GM12878 (cell line): ENCODE data around the gene THAP4. TPM values are rescaled to one million over a fixed set of nuclear protein-coding genes. Genes with fewer than 3 reads are reported as not detected.

Source experiments
- ATAC-seq: fragments of 200-7000 bp; cut with Tn5 transposase; 3 replicates; pipeline ENCODE4 v1.9.1; 2020; ENCODE audit warnings: mild to moderate bottlenecking, moderate library complexity
- BruUV-seq: library from RNA; stranded (reverse); fragments of 400-500 nt; replicated peaks from 2 replicates; lab custom pipeline; 2021; lab: Mats Ljungman, UMichigan
- CTCF ChIA-PET: fragments of 300-600 bp; sonication (Branson Sonifier 250); formaldehyde crosslinking; extraction: SDS; loops from one replicate; lab custom pipeline; 2021; ENCODE audit warnings: inconsistent platforms; lab: Yijun Ruan, JAX
- POLR2A ChIA-PET: fragments of 350-600 bp; formaldehyde crosslinking; extraction: SDS; loops from one replicate; lab custom pipeline; 2021; ENCODE audit warnings: inconsistent platforms; lab: Charles Lee
- RAD21 ChIA-PET: fragments of 300-600 bp; sonication (Branson Sonifier 250); formaldehyde crosslinking; loops from one replicate; lab custom pipeline; 2023; ENCODE audit warnings: antibody characterized with exemption; ENCODE audit not compliant: unreplicated experiment; lab: Charles Lee
- SMC1A ChIA-PET: fragments of 300-600 bp; sonication (Branson Sonifier 250); formaldehyde crosslinking; loops from one replicate; lab custom pipeline; 2023; ENCODE audit not compliant: unreplicated experiment, uncharacterized antibody; lab: Charles Lee
- DNase-seq: peaks from one replicate; pipeline ENCODE4 v3.0.0-alpha.2; 2011; ENCODE audit warnings: low read depth, low spot score
- FAIRE-seq: peaks from 3 replicates; lab custom pipeline; 2011; peaks lifted over from hg19 to GRCh38; lab: Jason Lieb, UNC
- H2AFZ ChIP-seq: 2 replicates; pipeline ENCODE4 v1.6.0; 2011; ENCODE audit warnings: low read depth, low read length, control low read depth; ENCODE audit not compliant: control insufficient read depth
- H3K27ac ChIP-seq: 2 replicates; pipeline ENCODE4 v1.5.1; 2011; ENCODE audit warnings: control low read depth; ENCODE audit not compliant: control insufficient read depth, insufficient read depth
- H3K27me3 ChIP-seq, 2 experiments: replicated peaks in 1 of 2; 2 replicates each; pipeline versions ENCODE4 v1.6.0 to v1.6.1; 2011; ENCODE audit warnings: low read length in 1 of 2; ENCODE audit not compliant: control insufficient read depth in 2 of 2, insufficient read depth in 2 of 2
- H3K36me3 ChIP-seq, 2 experiments: 2 replicates each; pipeline ENCODE4 v1.5.1; 2011; ENCODE audit warnings: low read length in 1 of 2; ENCODE audit not compliant: control insufficient read depth in 2 of 2, insufficient read depth in 2 of 2
- H3K4me1 ChIP-seq: 2 replicates; pipeline ENCODE4 v1.6.1; 2011; ENCODE audit warnings: mild to moderate bottlenecking, low read length, moderate library complexity, mixed read lengths; ENCODE audit not compliant: control insufficient read depth, insufficient read depth
- H3K4me2 ChIP-seq: 2 replicates; pipeline ENCODE4 v1.6.0; 2011; ENCODE audit warnings: control low read depth; ENCODE audit not compliant: control insufficient read depth, insufficient read depth
- H3K4me3 ChIP-seq: fragments of 200-600 bp; sonication (generic); 2 replicates; pipeline ENCODE4 v1.5.1; 2016
- H3K79me2 ChIP-seq: 2 replicates; pipeline ENCODE4 v1.6.0; 2011; ENCODE audit warnings: low read length; ENCODE audit not compliant: control insufficient read depth, insufficient read depth
- H3K9ac ChIP-seq: 2 replicates; pipeline ENCODE4 v1.8.0; 2011; ENCODE audit warnings: low read length, control low read depth, mixed read lengths; ENCODE audit not compliant: control insufficient read depth, insufficient read depth
- H3K9me3 ChIP-seq: replicated peaks from 3 replicates; pipeline ENCODE4 v1.5.1; 2011; ENCODE audit warnings: mild to moderate bottlenecking, low read length; ENCODE audit not compliant: control insufficient read depth, insufficient read depth
- H4K20me1 ChIP-seq: 2 replicates; pipeline ENCODE4 v1.6.0; 2011; ENCODE audit not compliant: control insufficient read depth, insufficient read depth
- E2F8 ChIP-seq: fragments of 450-650 bp; IDR thresholded peaks from 2 replicates; pipeline ENCODE4 v1.6.1; 2018; ENCODE audit warnings: mild to moderate bottlenecking, low read depth, moderate library complexity; ENCODE audit not compliant: partially characterized antibody
- KLF5 ChIP-seq: fragments of 450-650 bp; IDR thresholded peaks from 2 replicates; pipeline ENCODE4 v1.6.1; 2014; ENCODE audit warnings: mild to moderate bottlenecking; ENCODE audit not compliant: partially characterized antibody
- MTA3 ChIP-seq: IDR thresholded peaks from 2 replicates; pipeline ENCODE4 v1.6.1; 2012; ENCODE audit warnings: low read length, inconsistent platforms, borderline replicate concordance
- TARDBP ChIP-seq: IDR thresholded peaks from 2 replicates; pipeline ENCODE4 v1.6.1; 2016; ENCODE audit warnings: borderline replicate concordance
- USF1 ChIP-seq: IDR thresholded peaks from 2 replicates; pipeline ENCODE4 v1.6.1; 2011; ENCODE audit warnings: borderline replicate concordance, low read depth, mild to moderate bottlenecking, moderate library complexity, mixed read lengths, low read length; ENCODE audit not compliant: insufficient read depth; ENCODE audit errors: extremely low read length
- WGBS: methylation state at CpG from one replicate; pipeline ENCODE4 v1.1.6; 2016; ENCODE audit warnings: low lambda C conversion rate; ENCODE audit not compliant: insufficient replicate concordance, insufficient coverage; ENCODE audit errors: missing lambda C conversion rate; 5-methylcytosine and 5-hydroxymethylcytosine counted together
- in situ Hi-C: fragments of 300-500 bp; cut with MboI; formaldehyde crosslinking; loops from 9 replicates; pipeline ENCODE4 v1.14.3; 2018; ENCODE audit warnings: mixed read lengths
- intact Hi-C: fragments of 100-400 bp; cut with micrococcal nuclease; formaldehyde crosslinking; loops from one replicate; pipeline ENCODE4 v1.14.2; 2022; ENCODE audit not compliant: unreplicated experiment
- polyA plus RNA-seq, 11 experiments: library from polyadenylated mRNA; depleted of rRNA in 4 of 11; unstranded in 6 of 11; stranded (reverse) in 5 of 11; fragments of >200 nt; fragmentation: Nextera tagmentation in 4 of 11; fragmentation: Illumina TruSeq in 1 of 11; extraction: Ambion mirVana in 4 of 11; extraction: Trizol in 1 of 11; gene quantifications; 1 replicate in 1 of 11; 2 replicates in 10 of 11; pipeline versions ENCODE4 v1.2.1 to v1.2.3, GENCODE V29; 2011 to 2016; ENCODE audit warnings: inconsistent platforms in 2 of 11, missing spikeins in 2 of 11, low read depth in 1 of 11
- total RNA-seq, 4 experiments: library from RNA; depleted of rRNA in 3 of 4; stranded (reverse); fragments of >200 nt in 3 of 4; fragmentation: Illumina TruSeq in 1 of 4; extraction: Trizol in 1 of 4; gene quantifications; 2 replicates each; pipeline versions ENCODE4 v1.2.1 to v1.2.3, GENCODE V29; 2013 to 2021

Gene THAP4
- total and polyA plus RNA-seq, 10 of the 15 experiments (the other 5 are each of a cell fraction or from before 2014, with no cell fraction given): 12.9 to 67.7 (median 44.5) TPM

- FAIRE-seq (no peak), DNase-seq (no peak), ATAC-seq (peak; percentile 56)
- H3K27me3 ChIP-seq: no peaks in the 10 kb centered on the region; a peak in 2 of 4 replicates
- BruUV-seq: no TSS peak
- POLR2A ChIA-PET: no interaction called here
- in situ Hi-C loops (no loop called here), intact Hi-C loops (no loop called here)
- H4K20me1 ChIP-seq: no peaks in the 10 kb centered on the region
- H3K4me2 ChIP-seq: peak overlapping the region; percentile 97
- CTCF ChIA-PET: no interaction called here
- peak overlapping the region; percentile 67; the same call in 1 of the 2 replicates for H3K4me3 ChIP-seq
- no peaks in the 10 kb centered on the region for H3K4me1 ChIP-seq
- H3K79me2 ChIP-seq: no peaks in the 10 kb centered on the region
- H2AFZ ChIP-seq: peak overlapping the region; percentile 65
- WGBS: 19% methylated on average over 71 of the region's 78 CpGs
- SMC1A ChIA-PET: no interaction called here
- H3K36me3 ChIP-seq: no peaks in the 10 kb centered on the region
- no peak for TF ChIP-seq MTA3
- TF ChIP-seq TARDBP: no peak
- TF ChIP-seq USF1: no peak
- no peak for TF ChIP-seq E2F8
- no peak for TF ChIP-seq KLF5
- H3K9me3 ChIP-seq: no peaks in the 10 kb centered on the region; the same call in 2 of the 3 replicates
- RAD21 ChIA-PET: no interaction called here
- no peak overlapping the region for H3K27ac ChIP-seq
- no peak overlapping the region; the same call in 1 of the 2 replicates for H3K9ac ChIP-seq
These were observed 77.4 kb downstream of the THAP4 start for GRCh38 chr2:241559323-241560161.
